Heart right ventricle (tissue), 16 donors: ENCODE measurements around the gene SLC31A1. TPM values are rescaled to one million over a fixed set of nuclear protein-coding genes. Genes with fewer than 3 reads are reported as not detected.

ENCODE experiments used
- ATAC-seq, 8 donors: fragments of 200-7000 bp; cut with Tn5 transposase; one replicate each; pipeline ENCODE4 v1.9.1; 2020; ENCODE audit warnings: mild to moderate bottlenecking in 8 of 8, moderate library complexity in 8 of 8, moderate number of reproducible peaks in 1 of 8
- DNase-seq, 2 donors: peaks; one replicate each; pipeline ENCODE4 v3.0.0-alpha.2; 2020
- H3K27ac ChIP-seq, 10 donors: fragments of 200-600 bp; sonication (generic) in 2 of 10; one replicate each; pipeline versions ENCODE4 v1.5.0 to v1.8.0; 2020 to 2022; ENCODE audit warnings: mild to moderate bottlenecking in 3 of 10
- H3K27me3 ChIP-seq, 7 donors: fragments of 200-600 bp; one replicate each; pipeline ENCODE4 v1.8.0; 2021 to 2022; ENCODE audit warnings: mild to moderate bottlenecking in 2 of 7
- H3K36me3 ChIP-seq, 9 donors: fragments of 200-600 bp; sonication (generic) in 1 of 9; one replicate each; pipeline versions ENCODE4 v1.5.0 to v1.8.0; 2020 to 2022; ENCODE audit warnings: mild to moderate bottlenecking in 2 of 9
- H3K4me1 ChIP-seq, 9 donors: fragments of 200-600 bp; sonication (generic) in 1 of 9; one replicate each; pipeline versions ENCODE4 v1.5.0 to v1.8.0; 2020 to 2022; ENCODE audit warnings: mild to moderate bottlenecking in 4 of 9
- H3K4me3 ChIP-seq, 10 donors: fragments of 200-600 bp; sonication (generic) in 2 of 10; one replicate each; pipeline versions ENCODE4 v1.5.0 to v1.8.0; 2020 to 2022; ENCODE audit warnings: mild to moderate bottlenecking in 7 of 10, moderate library complexity in 2 of 10
- H3K9me3 ChIP-seq, 11 donors: fragments of 200-600 bp in 10 of 11; sonication (generic) in 2 of 11; one replicate each; pipeline versions ENCODE4 v1.5.0 to v1.8.0; 2013 to 2022; ENCODE audit warnings: mild to moderate bottlenecking in 2 of 11, control low read depth in 1 of 11, moderate library complexity in 1 of 11
- WGBS, 2 donors: extraction: QIAGEN DNeasy Blood & Tissue Kit; methylation state at CpG; one replicate each; pipeline ENCODE4 v1.1.7; 2013; ENCODE audit warnings: inconsistent platforms in 1 of 2; 5-methylcytosine and 5-hydroxymethylcytosine counted together
- intact Hi-C, 10 donors: fragments of 100-400 bp; cut with DNase I; formaldehyde crosslinking; loops; one replicate each; pipeline versions ENCODE4 v1.11.1 to v1.14.2; 2022
- long read RNA-seq, 3 donors: library from polyadenylated mRNA; unstranded; transcript quantifications; one replicate each; pipeline ENCODE4 v2.0.0, GENCODE V29; 2020 to 2021
- polyA plus RNA-seq, 2 donors: library from polyadenylated mRNA; stranded (reverse); fragments of 200-250 nt; gene quantifications; one replicate each; pipeline ENCODE4 v1.2.3, GENCODE V29; 2013
- total RNA-seq, 10 donors: library from RNA; stranded (reverse); fragmentation: NEBNext Ultra II Directional in 3 of 10; extraction: Animal tissue kit (Norgen Biotek cat#: 25700) in 3 of 10; gene quantifications; one replicate each; pipeline versions ENCODE4 v1.2.1 to v1.2.4, GENCODE V29; 2021 to 2023
- TF ChIP-seq, protein P1 (sequence below), 9 donors: fragments of 200-600 bp; sonication (generic) in 2 of 9; IDR thresholded peaks; one replicate each; pipeline versions ENCODE4 v1.5.0 to v1.8.0; 2021 to 2022; ENCODE audit warnings: antibody characterized with exemption in 9 of 9, mild to moderate bottlenecking in 5 of 9, moderate library complexity in 1 of 9
- donor health status: Arrhythmogenic right ventricular cardiomyopathy.
- donor health status: ischemic (EF 13 %, LVEDD 7.1; RV severe dilation, severe dysfunction).
- donor health status: healthy with polysubstance abuse.
- donor health status: DM: no; HTN: yes; CAD: no.
- donor health status: DM: no; HTN: no; CAD: no.
- donor health status: ischemic (EF 25% LVEDD 6.9; RV normal size, moderate dysfunction).
- donor health status: ischemic (EF 25% LVEDD 5.7; RV mildly dilated, moderate dysfunction).
- donor health status: healthy.
- donor health status: DM: yes; HTN: yes; CAD: no.
- donor health status: Ischemic cardiomyopathy.
- donor health status: ischemic (EF 35%, LVEDD 5.7; RV mildly dilated, moderate dysfunction).
- donor health status: nonischemic (EF 11% LVEDD 7.7; RV severe dilation, severe dysfunction).
- donor health status: DM: yes; HTN: yes; CAD: no.
- donor health status: PGD.
- donor health status: ischemic (EF 29% LVEDD 5.4; RV normal size, mild dysfunction).
- donor health status: nonischemic (EF 23%, LVEDD 6.1; RV moderate dilation, normal function).

The SLC31A1 gene
- total RNA-seq = 10 to 100 TPM in 7 of 10 donors, 1 to 10 TPM in 3; 9.3 to 18.4 (median 10.9) TPM
- 10 to 100 TPM in 1 of 2 donors, 1 to 10 TPM in 1; 3.6 to 13.0 TPM for polyA plus RNA-seq
- long read RNA-seq, donor 1, full-length matches to known transcripts = 15 of 18 reads
- long read RNA-seq, donor 1, partial matches to known transcripts = 1 of 18 reads
- long read RNA-seq, donor 1, other reads (novel, unspliced or antisense) = 2 of 18 reads
- long read RNA-seq, donor 2, full-length matches to known transcripts = 20 of 25 reads
- long read RNA-seq, donor 2, partial matches to known transcripts = 2 of 25 reads
- long read RNA-seq, donor 2, other reads (novel, unspliced or antisense) = 3 of 25 reads
- long read RNA-seq, donor 3, full-length matches to known transcripts = 46 of 62 reads
- long read RNA-seq, donor 3, partial matches to known transcripts = 12 of 62 reads
- long read RNA-seq, donor 3, other reads (novel, unspliced or antisense) = 4 of 62 reads

DNA sequence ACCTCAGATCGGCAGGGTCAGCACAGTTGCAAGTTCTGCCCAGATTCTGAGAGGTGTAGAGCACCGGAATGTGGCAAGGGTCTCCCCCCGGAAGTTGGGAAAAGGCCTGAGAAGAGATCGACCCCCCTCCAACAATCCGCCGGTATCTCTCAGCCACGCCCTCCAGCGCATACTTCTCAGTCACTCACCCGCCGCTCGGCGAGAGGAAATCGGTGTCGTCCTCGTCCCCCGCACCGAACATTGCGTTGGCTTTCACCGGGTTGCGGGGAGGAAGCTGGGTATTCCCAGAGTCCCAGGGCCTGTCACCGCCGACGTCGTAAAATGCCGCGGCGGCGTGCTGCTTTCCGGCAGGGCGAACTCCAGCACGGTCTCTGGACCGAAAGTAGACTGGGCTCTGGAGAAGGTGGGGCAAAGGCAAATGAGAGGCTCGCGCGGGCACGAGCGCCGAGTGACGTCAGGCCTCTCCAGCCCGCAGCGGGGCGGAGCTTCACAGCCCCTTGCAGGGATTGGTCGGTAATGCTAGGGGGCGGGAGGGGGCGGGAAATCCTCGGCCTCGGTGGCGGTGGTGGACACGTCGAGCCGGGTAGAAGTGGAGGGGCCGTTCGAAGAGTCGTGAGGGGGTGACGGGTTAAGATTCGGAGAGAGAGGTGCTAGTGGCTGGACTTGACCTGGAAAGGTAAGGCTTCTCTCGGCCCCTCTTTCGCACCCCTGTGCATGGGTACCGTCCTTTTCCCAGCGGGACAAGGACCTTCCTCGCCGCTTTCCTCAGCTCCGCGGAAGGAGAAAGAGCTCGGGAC lies at the start of gene SLC31A1, which contains the start of gene FKBP15:
TSS of gene SLC31A1 (plus strand) at position 542 of the 797 bp plus-strand sequence. CDS start 34,605 bp downstream, outside the sequence.
TSS of gene FKBP15 (minus strand) at position 275 of the 797 bp plus-strand sequence. CDS start at position 241, 34 bp downstream.
- peaks cover 11 to 83% (median 53%) of the 10 kb centered on the region in 9 donors for H3K4me1 ChIP-seq
- DNase-seq = peak; percentile 98
- WGBS, 2 donors = 0% methylated on average over 65 of the region's 65 CpGs
- no peaks in the 10 kb centered on the region for H3K27me3 ChIP-seq
- H3K27ac ChIP-seq = peak within 1 kb of the TSS; percentile 47 to 96 (median 88)
- H3K4me3 ChIP-seq = peak within 1 kb of the TSS; percentile 62 to 93 (median 86)
- intact Hi-C loops = loop anchor here in 3 of 10 donors (2.0 to 5.0 kb wide), 4 partner anchors 54 to 371 kb away; partner anchors contain the start of genes CDC26 (in 3 of the 3), PRPF4 (in 3 of the 3) and SLC31A2 (in 1 of the 3)
- TF ChIP-seq, protein P1, sequence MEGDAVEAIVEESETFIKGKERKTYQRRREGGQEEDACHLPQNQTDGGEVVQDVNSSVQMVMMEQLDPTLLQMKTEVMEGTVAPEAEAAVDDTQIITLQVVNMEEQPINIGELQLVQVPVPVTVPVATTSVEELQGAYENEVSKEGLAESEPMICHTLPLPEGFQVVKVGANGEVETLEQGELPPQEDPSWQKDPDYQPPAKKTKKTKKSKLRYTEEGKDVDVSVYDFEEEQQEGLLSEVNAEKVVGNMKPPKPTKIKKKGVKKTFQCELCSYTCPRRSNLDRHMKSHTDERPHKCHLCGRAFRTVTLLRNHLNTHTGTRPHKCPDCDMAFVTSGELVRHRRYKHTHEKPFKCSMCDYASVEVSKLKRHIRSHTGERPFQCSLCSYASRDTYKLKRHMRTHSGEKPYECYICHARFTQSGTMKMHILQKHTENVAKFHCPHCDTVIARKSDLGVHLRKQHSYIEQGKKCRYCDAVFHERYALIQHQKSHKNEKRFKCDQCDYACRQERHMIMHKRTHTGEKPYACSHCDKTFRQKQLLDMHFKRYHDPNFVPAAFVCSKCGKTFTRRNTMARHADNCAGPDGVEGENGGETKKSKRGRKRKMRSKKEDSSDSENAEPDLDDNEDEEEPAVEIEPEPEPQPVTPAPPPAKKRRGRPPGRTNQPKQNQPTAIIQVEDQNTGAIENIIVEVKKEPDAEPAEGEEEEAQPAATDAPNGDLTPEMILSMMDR (IDR thresholded peaks at IDR 0.05) = peak in 1 of 9 donors; percentile 14
- peaks cover 0 to 16% (median 0%) of the 10 kb centered on the region in 9 donors for H3K36me3 ChIP-seq
- no peaks in the 10 kb centered on the region for H3K9me3 ChIP-seq
- peak; percentile 99 to 100 (median 100) for ATAC-seq

DNA sequence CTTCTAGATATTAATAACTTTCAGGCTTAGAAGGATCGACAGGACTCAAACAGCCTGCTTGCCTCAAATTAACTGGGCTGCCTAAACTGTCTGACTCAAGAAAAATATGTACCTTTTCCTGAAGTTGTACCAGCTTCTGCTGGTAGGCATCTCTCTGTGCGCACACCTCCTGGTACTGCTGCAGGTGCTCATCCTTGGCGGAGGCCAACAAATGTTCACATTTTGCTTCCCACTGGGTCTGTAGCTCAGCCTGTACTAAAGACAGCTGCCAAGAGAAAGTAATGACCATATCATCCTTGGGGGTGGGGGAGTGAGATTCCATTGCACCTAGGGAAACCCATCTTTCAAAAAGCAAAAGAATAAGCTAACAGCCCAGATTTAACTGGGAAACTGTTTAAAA lies 48.0 kb upstream of the SLC31A1 start:
- no peak for DNase-seq
- H3K4me1 ChIP-seq = peaks cover 0 to 8% (median 0%) of the 10 kb centered on the region in 9 donors
- no peak overlapping the region for H3K27ac ChIP-seq
- 78 to 86% methylated on average over 3 of the region's 3 CpGs for WGBS, 2 donors
- H3K9me3 ChIP-seq = no peaks in the 10 kb centered on the region
- intact Hi-C loops = no loop called here
- TF ChIP-seq, protein P1 (IDR thresholded peaks at IDR 0.05) = no peak
- peaks cover 0 to 100% (median 79%) of the 10 kb centered on the region in 9 donors for H3K36me3 ChIP-seq
- ATAC-seq = no peak
- no peaks in the 10 kb centered on the region for H3K27me3 ChIP-seq
- H3K4me3 ChIP-seq = no peak overlapping the region

DNA sequence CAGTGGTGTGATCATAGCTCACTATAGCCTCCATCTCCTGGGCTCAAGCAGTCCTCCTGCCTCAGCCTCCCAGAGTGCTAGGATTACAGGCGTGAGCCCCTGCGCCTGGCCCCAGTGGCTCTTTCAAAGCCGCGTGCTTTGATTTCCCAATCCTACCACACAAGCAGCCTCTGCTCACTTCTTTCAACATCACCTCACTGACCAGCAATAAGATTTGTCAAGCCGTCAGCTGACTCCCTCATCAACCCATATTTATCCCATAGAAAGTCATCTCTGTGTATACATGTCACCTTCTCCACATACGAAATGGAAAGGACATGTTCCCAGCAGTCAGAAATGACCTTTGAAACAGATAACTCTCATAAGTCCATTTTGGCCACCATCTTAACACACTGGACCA lies 44.5 kb upstream of the SLC31A1 start:
- Histone ChIP-seq H3K36me3 (peaks cover 0 to 100% (median 66%) of the 10 kb centered on the region in 9 donors), H3K4me1 (peaks cover 0 to 17% (median 5%) of the 10 kb centered on the region in 9 donors), H3K27me3 (no peaks in the 10 kb centered on the region), H3K4me3 (no peak overlapping the region), H3K27ac (peak overlapping the region in 1 of 10 donors; percentile 7), H3K9me3 (no peaks in the 10 kb centered on the region)
- TF ChIP-seq, protein P1 (IDR thresholded peaks at IDR 0.05) = no peak
- intact Hi-C loops = no loop called here
- 94 to 97% methylated on average over 6 of the region's 6 CpGs for WGBS, 2 donors
- DNase-seq (no peak), ATAC-seq (no peak)

DNA sequence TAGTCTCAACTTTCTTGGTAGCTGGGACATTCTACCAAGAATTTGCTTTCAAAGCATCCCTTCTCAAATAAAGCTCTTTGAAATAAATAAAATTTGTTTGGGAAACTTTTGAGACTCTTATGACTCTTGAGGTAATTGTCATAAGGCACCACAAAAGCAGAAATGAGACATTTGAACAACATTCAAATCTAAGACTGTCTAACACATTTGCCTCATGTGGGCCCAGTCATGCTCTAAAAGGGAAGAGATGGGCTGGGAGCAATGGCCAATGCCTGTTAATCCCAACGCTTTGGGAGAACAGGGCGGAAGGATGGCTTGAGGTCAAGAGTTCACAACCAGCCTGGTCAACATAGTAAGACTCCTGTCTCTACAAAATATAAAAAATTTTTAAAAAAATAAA lies 44.1 kb upstream of the SLC31A1 start:
- intact Hi-C loops = no loop called here
- H3K36me3 ChIP-seq = peaks cover 0 to 100% (median 70%) of the 10 kb centered on the region in 9 donors
- WGBS, 2 donors = 96 to 97% methylated on average over 2 of the region's 2 CpGs
- no peak overlapping the region for H3K4me3 ChIP-seq
- no peaks in the 10 kb centered on the region for H3K27me3 ChIP-seq
- DNase-seq (no peak), ATAC-seq (no peak)
- peaks cover 0 to 17% (median 5%) of the 10 kb centered on the region in 9 donors for H3K4me1 ChIP-seq
- H3K27ac ChIP-seq = no peak overlapping the region
- TF ChIP-seq, protein P1 (IDR thresholded peaks at IDR 0.05) = no peak
- H3K9me3 ChIP-seq = no peaks in the 10 kb centered on the region
